Stimulated activated CD4-positive, alpha-beta T cell treated with anti-CD3 and anti-CD28 coated beads, Interleukin-1b, Interleukin-23, amount 100 ng/mL, for 4 hours (primary cell): ENCODE data around the gene NR6A1.

Experiments
- DNase-seq, 2 donors: peaks; one replicate each; pipeline ENCODE4 v3.0.0-alpha.2; 2020; ENCODE audit warnings: low read depth in 2 of 2

NR6A1 gene

GRCh38 chr9:124472770-124473169 is 298.3 kb downstream of the NR6A1 start:
- no peak for DNase-seq

GRCh38 chr9:124471761-124472160 is 299.4 kb downstream of the NR6A1 start:
- DNase-seq: no peak

- no peak for DNase-seq
Observed at GRCh38 chr9:124470726-124471125, 300.4 kb downstream of the NR6A1 start.

- no peak for DNase-seq
Observed at GRCh38 chr9:124470306-124470705, 300.8 kb downstream of the NR6A1 start.

GRCh38 chr9:124469011-124469832 is 301.9 kb downstream of the NR6A1 start:
- DNase-seq: no peak

DNA sequence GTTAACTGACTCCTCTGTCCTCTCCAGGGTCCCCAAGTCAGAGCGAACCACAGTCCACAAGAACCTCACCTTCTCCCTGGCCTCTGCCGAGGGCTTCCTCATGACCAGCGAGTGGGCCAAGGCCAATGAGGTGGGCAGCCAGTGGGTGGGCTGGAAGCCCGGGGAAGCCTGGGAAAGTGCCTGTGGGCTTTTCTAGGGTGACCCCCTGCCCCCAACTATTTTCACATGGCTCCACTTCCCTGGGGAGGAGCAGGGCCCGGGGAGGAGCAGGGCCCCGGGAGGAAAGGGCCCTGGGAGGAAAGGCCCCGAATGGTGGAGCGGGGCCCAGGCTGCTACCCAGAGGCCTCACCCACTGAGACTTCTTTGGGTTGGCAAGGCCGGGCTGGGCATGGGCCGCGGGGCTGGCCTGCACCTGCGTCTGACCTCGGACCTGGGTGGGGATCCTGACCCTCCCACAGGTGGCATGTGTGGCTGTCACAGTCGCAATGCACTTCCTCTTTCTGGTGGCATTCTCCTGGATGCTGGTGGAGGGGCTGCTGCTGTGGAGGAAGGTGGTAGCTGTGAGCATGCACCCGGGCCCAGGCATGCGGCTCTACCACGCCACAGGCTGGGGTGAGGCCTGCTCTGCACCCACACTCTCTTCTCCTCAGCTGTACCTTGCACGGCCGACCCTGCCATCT is 302.9 kb downstream of the NR6A1 start:
- no peak for DNase-seq

DNA sequence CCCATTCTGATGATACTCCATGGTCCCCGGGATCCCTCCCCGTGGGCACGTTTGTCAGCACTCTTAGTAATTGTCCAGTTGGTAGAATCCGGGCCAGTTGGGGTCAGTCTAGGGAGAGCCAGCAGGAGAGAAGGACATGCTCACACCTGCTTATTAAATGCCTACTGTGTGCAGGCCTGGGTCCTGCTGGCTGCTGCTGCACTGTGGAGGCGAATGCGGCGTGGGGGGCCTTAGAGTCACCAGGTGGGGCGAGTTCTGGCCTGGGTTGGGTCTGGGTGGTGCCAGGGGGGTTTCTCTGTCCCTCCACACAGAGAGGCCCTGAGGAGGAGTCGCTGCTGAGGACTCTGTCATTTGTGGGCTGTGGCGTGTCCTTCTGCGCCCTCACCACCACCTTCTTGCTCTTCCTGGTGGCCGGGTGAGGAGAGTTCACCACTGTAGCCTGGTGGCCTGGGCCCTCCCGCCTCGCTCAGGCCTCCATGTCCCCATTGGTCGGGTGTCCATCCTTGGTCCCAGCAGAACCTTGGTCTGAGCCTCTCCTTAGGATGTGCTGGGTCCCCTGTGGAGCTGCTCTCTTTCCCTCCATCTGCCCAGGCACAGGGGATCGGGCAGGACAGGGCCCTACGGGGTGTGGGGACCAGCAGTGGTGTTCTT is 303.6 kb downstream of the NR6A1 start:
- DNase-seq: no peak
